K562 (cell line): Measurements from ENCODE around the gene TJAP1. TPM values are rescaled to one million over a fixed set of nuclear protein-coding genes. Genes with fewer than 3 reads are reported as not detected.

ENCODE experiments used
- ATAC-seq: fragments of 200-7000 bp; cut with Tn5 transposase; 3 replicates; pipeline ENCODE4 v1.9.1; 2020; ENCODE audit warnings: moderate library complexity
- BruUV-seq: library from RNA; stranded (reverse); fragments of 400-500 nt; replicated peaks from 2 replicates; lab custom pipeline; 2021; lab: Mats Ljungman, UMichigan
- CTCF ChIA-PET: fragments of 300-600 bp; formaldehyde crosslinking; extraction: SDS; loops from one replicate; lab custom pipeline; 2021; ENCODE audit warnings: low intra/inter-chr PET ratio; lab: Yijun Ruan, JAX
- POLR2A ChIA-PET: fragments of 300-600, 350-650 bp; sonication (Branson Sonifier 250); formaldehyde crosslinking; extraction: SDS; loops from one replicate; lab custom pipeline; 2021; ENCODE audit warnings: antibody characterized with exemption, inconsistent platforms; lab: Yijun Ruan, JAX
- DNase-seq, 4 experiments: peaks; one replicate each; pipeline versions ENCODE4 v3.0.0 to v3.0.0-alpha.2; 2011 to 2018; ENCODE audit warnings: low spot score in 3 of 4, mixed read lengths in 3 of 4; ENCODE audit errors: extremely low read depth in 1 of 4
- FAIRE-seq: peaks from 2 replicates; lab custom pipeline; 2011; peaks lifted over from hg19 to GRCh38; lab: Jason Lieb, UNC
- H2AFZ ChIP-seq: 2 replicates; pipeline ENCODE4 v1.6.0; 2011; ENCODE audit warnings: low read depth, low read length, control low read depth, inconsistent platforms
- H3K27ac ChIP-seq: fragments of 200-600 bp; 3 replicates; pipeline ENCODE4 v1.8.0; 2011; ENCODE audit warnings: low read depth, mild to moderate bottlenecking, control low read depth, inconsistent platforms, low read length, moderate library complexity, mixed read lengths; ENCODE audit errors: extremely low read depth
- H3K27me3 ChIP-seq, 2 experiments: fragments of 300-600 bp in 1 of 2; 2 replicates in 1 of 2; 3 replicates in 1 of 2; pipeline versions ENCODE4 v1.6.0 to v1.8.0; 2011; ENCODE audit warnings: inconsistent platforms in 2 of 2, low read length in 2 of 2, mild to moderate bottlenecking in 1 of 2, mixed read lengths in 1 of 2, moderate library complexity in 1 of 2; ENCODE audit not compliant: control insufficient read depth in 2 of 2, insufficient read depth in 2 of 2
- H3K36me3 ChIP-seq: fragments of 300-600 bp; 3 replicates; pipeline ENCODE4 v1.8.0; 2011; ENCODE audit warnings: mild to moderate bottlenecking, low read length, inconsistent platforms; ENCODE audit not compliant: control insufficient read depth, insufficient read depth
- H3K4me1 ChIP-seq, 2 experiments: fragments of 200-600 bp in 1 of 2; replicated peaks in 1 of 2; 2 replicates in 1 of 2; 3 replicates in 1 of 2; pipeline versions ENCODE4 v1.5.1 to v1.8.0; 2011; ENCODE audit warnings: inconsistent platforms in 2 of 2, low read length in 2 of 2, mild to moderate bottlenecking in 1 of 2, mixed read lengths in 1 of 2, moderate library complexity in 1 of 2; ENCODE audit not compliant: control insufficient read depth in 2 of 2, insufficient read depth in 2 of 2
- H3K4me2 ChIP-seq: 2 replicates; pipeline ENCODE4 v1.6.1; 2011; ENCODE audit warnings: low read length, control low read depth, inconsistent platforms, mixed read lengths; ENCODE audit not compliant: insufficient read depth
- H3K4me3 ChIP-seq: fragments of 200-600 bp; sonication (generic), shearing (Covaris generic); 2 replicates; pipeline ENCODE4 v1.5.1; 2016; ENCODE audit warnings: control low read depth, inconsistent platforms
- H3K79me2 ChIP-seq: fragments of 200-600 bp; 3 replicates; pipeline ENCODE4 v1.8.0; 2011; ENCODE audit warnings: low read length, inconsistent platforms; ENCODE audit not compliant: control insufficient read depth, insufficient read depth
- H3K9ac ChIP-seq, 2 experiments: 2 replicates each; pipeline versions ENCODE4 v1.6.0 to v1.6.1; 2011; ENCODE audit warnings: low read depth in 2 of 2, low read length in 2 of 2, control low read depth in 1 of 2, inconsistent platforms in 1 of 2, mild to moderate bottlenecking in 1 of 2, mixed read lengths in 1 of 2; ENCODE audit not compliant: insufficient read depth in 1 of 2
- H3K9me1 ChIP-seq: one replicate; pipeline ENCODE4 v1.6.0; 2011; ENCODE audit warnings: inconsistent platforms, mild to moderate bottlenecking, low read length, moderate library complexity; ENCODE audit not compliant: control insufficient read depth, insufficient read depth
- H3K9me3 ChIP-seq: replicated peaks from 2 replicates; pipeline ENCODE4 v1.5.1; 2011; ENCODE audit warnings: low read depth, low read length, inconsistent platforms; ENCODE audit not compliant: control insufficient read depth, insufficient read depth
- H4K20me1 ChIP-seq: replicated peaks from 2 replicates; pipeline ENCODE4 v1.6.1; 2011; ENCODE audit warnings: low read length, inconsistent platforms, mixed read lengths; ENCODE audit not compliant: control insufficient read depth, insufficient read depth
- GTF2F1 ChIP-seq: IDR thresholded peaks from 2 replicates; pipeline ENCODE4 v1.6.1; 2011; ENCODE audit warnings: low read depth, low read length, improper control_type of control experiment
- MBD2 ChIP-seq: sonication (generic); IDR thresholded peaks from 2 replicates; pipeline ENCODE4 v1.6.1; 2016; ENCODE audit warnings: low read depth, borderline replicate concordance
- NCOA4 ChIP-seq: fragments of 450-650 bp; IDR thresholded peaks from 2 replicates; pipeline ENCODE4 v1.6.1; 2018; ENCODE audit warnings: mild to moderate bottlenecking; ENCODE audit not compliant: partially characterized antibody
- PTRF ChIP-seq: fragments of 450-650 bp; IDR thresholded peaks from 2 replicates; pipeline ENCODE4 v1.6.1; 2016; ENCODE audit warnings: mild to moderate bottlenecking, missing genetic modification characterization, missing compliant biosample characterization
- RFX7 ChIP-seq: fragments of 250-450 bp; sonication (Bioruptor Pico); IDR thresholded peaks from 2 replicates; pipeline ENCODE4 v1.5.1; 2021; ENCODE audit warnings: mild to moderate bottlenecking
- TBL1XR1 ChIP-seq, 2 experiments: IDR thresholded peaks; 2 replicates each; pipeline ENCODE4 v1.6.1; 2012; ENCODE audit warnings: improper control_type of control experiment in 2 of 2, low read length in 2 of 2, mild to moderate bottlenecking in 1 of 2
- U2AF2 ChIP-seq: fragments of 200-400 bp; formaldehyde crosslinking; optimal IDR thresholded peaks from 2 replicates; pipeline ENCODE3; 2017; ENCODE audit warnings: low read depth, mild to moderate bottlenecking, low read length
- ZNF830 ChIP-seq: fragments of 250-450 bp; sonication (Bioruptor Pico); IDR thresholded peaks from 2 replicates; pipeline ENCODE4 v1.5.0; 2021; ENCODE audit warnings: mild to moderate bottlenecking
- WGBS: fragments of 100-300 bp; shearing (Covaris generic); methylation state at CpG from one replicate; pipeline ENCODE4 v1.1.6; 2016; ENCODE audit warnings: low coverage, mixed read lengths; ENCODE audit not compliant: insufficient coverage; ENCODE audit errors: missing lambda C conversion rate; 5-methylcytosine and 5-hydroxymethylcytosine counted together
- in situ Hi-C: fragments of 300-500 bp; cut with MboI; formaldehyde crosslinking; loops from 4 replicates; pipeline ENCODE4 v1.15.0; 2018; ENCODE audit warnings: inconsistent platforms, mixed read lengths
- intact Hi-C: fragments of 100-400 bp; cut with micrococcal nuclease; formaldehyde crosslinking; loops from 2 replicates; pipeline ENCODE4 v1.14.2; 2022
- polyA plus RNA-seq, 8 experiments: library from polyadenylated mRNA; depleted of rRNA in 4 of 8; stranded (reverse) in 5 of 8; unstranded in 3 of 8; fragments of >200 nt; fragmentation: Nextera tagmentation in 2 of 8; fragmentation: Illumina TruSeq in 1 of 8; extraction: Ambion mirVana in 2 of 8; extraction: Trizol in 1 of 8; gene quantifications; 2 replicates each; pipeline versions ENCODE4 v1.2.1 to v1.2.3, GENCODE V29; 2011 to 2014; ENCODE audit warnings: inconsistent platforms in 1 of 8, missing spikeins in 1 of 8
- total RNA-seq, 7 experiments: library from RNA; depleted of rRNA in 6 of 7; stranded (reverse); fragments of >200 nt in 6 of 7; fragmentation: Illumina TruSeq in 2 of 7; extraction: Trizol in 2 of 7; gene quantifications; 2 replicates each; pipeline versions ENCODE4 v1.2.1 to v1.2.3, GENCODE V29; 2011 to 2021; ENCODE audit warnings: low replicate concordance in 1 of 7

TJAP1 gene
- total and polyA plus RNA-seq, 9 of the 15 experiments (the other 6 are each of a cell fraction or from before 2014, with no cell fraction given) = 0.06 to 35.8 (median 16.2) TPM

GRCh38 chr6:43490523-43490939, 13.2 kb downstream of the TJAP1 start:
- Histone ChIP-seq H3K9me3 (no peaks in the 10 kb centered on the region), H2AFZ (no peak overlapping the region), H3K27ac (no peak overlapping the region), H3K9me1 (no peaks in the 10 kb centered on the region), H3K79me2 (0 out of 3 replicates have a peak, but pooled peaks cover 3% of the 10 kb centered on the region), H3K9ac (no peak overlapping the region), H3K27me3 (no peaks in the 10 kb centered on the region), H4K20me1 (peaks cover 24% of the 10 kb centered on the region), H3K4me2 (no peak overlapping the region), H3K4me1 (peaks cover 16 to 27% of the 10 kb centered on the region in 2 experiments), H3K4me3 (no peak overlapping the region), H3K36me3 (peaks cover 2% of the 10 kb centered on the region; the same call in 1 of the 3 replicates)
- no peak for DNase-seq
- ChIA-PET POLR2A (interaction anchor here (0.6 to 8.5 kb wide), 4 partner anchors 12 to 502 kb away, joined by 3 to 54 read pairs (median 14); partner anchors contain the start of genes LRRC73 and TJAP1), CTCF (no interaction called here)
- TF ChIP-seq MBD2 (no peak), TBL1XR1 (IDR thresholded peaks at IDR 0.05; ENCODE audit: low read length in 2 of 2) (no peak), RFX7 (no peak), ZNF830 (CRISPR knock-in tag) (no peak), GTF2F1 (no peak), NCOA4 (no peak), U2AF2 (no peak), PTRF (tag) (no peak)
- no TSS peak for BruUV-seq
- in situ Hi-C loops = loop anchor here (5.0 kb wide), 1 partner anchor 228 kb away; no protein-coding TSS in a partner anchor
- intact Hi-C loops = no loop called here
- WGBS = 64% methylated on average over 6 of the region's 6 CpGs
- FAIRE-seq = no peak
- ATAC-seq = no peak
